ENCODE measurements around the gene CD82. TPM values are rescaled to one million over a fixed set of nuclear protein-coding genes. Genes with fewer than 3 reads are reported as not detected.

Gene CD82
- polyA plus RNA-seq, 1 donor from 2014 or later, result 544 TPM

GRCh38 chr11:44624761-44625221 lies 59.3 kb downstream of the CD82 start:
- H3K4me3 Mint-ChIP-seq, result no peak overlapping the region
- peaks cover 1% of the 10 kb centered on the region for H3K27me3 Mint-ChIP-seq
- peaks cover 7% of the 10 kb centered on the region for H3K36me3 Mint-ChIP-seq
- H3K4me1 Mint-ChIP-seq, result peaks cover 31 to 42% (median 32%) of the 10 kb centered on the region in 3 donors
- H3K9me3 Mint-ChIP-seq, result peaks cover 0 to 3% (median 0%) of the 10 kb centered on the region in 3 donors
- H3K27ac Mint-ChIP-seq, result peak overlapping the region in 2 of 3 donors; percentile 90 to 93

GRCh38 chr11:44625759-44626523 lies 60.5 kb downstream of the CD82 start:
- H3K27ac Mint-ChIP-seq, result peak overlapping the region; percentile 8 to 90 (median 70)
- peak overlapping the region in 1 of 4 donors; percentile 32 for H3K4me3 Mint-ChIP-seq
- peaks cover 25 to 38% (median 31%) of the 10 kb centered on the region in 3 donors for H3K4me1 Mint-ChIP-seq
- peaks cover 1% of the 10 kb centered on the region for H3K27me3 Mint-ChIP-seq
- H3K9me3 Mint-ChIP-seq, result peaks cover 0 to 3% (median 0%) of the 10 kb centered on the region in 3 donors
- peaks cover 8% of the 10 kb centered on the region for H3K36me3 Mint-ChIP-seq

- Mint-ChIP-seq H3K27ac (peak overlapping the region in 1 of 3 donors; percentile 70), H3K9me3 (peaks cover 0 to 3% (median 0%) of the 10 kb centered on the region in 3 donors), H3K4me3 (no peak overlapping the region), H3K36me3 (peaks cover 8% of the 10 kb centered on the region), H3K4me1 (peaks cover 20 to 33% (median 26%) of the 10 kb centered on the region in 3 donors), H3K27me3 (peaks cover 1% of the 10 kb centered on the region)
These were observed 61.2 kb downstream of the CD82 start for GRCh38 chr11:44626645-44627044.

- Mint-ChIP-seq H3K27me3 (peaks cover 1% of the 10 kb centered on the region), H3K4me1 (peaks cover 20 to 28% (median 24%) of the 10 kb centered on the region in 3 donors), H3K36me3 (peaks cover 8% of the 10 kb centered on the region), H3K4me3 (peak overlapping the region in 1 of 4 donors; percentile 3), H3K9me3 (peaks cover 0 to 3% (median 0%) of the 10 kb centered on the region in 3 donors), H3K27ac (no peak overlapping the region)
These were observed 61.8 kb downstream of the CD82 start for GRCh38 chr11:44627165-44627789.

GRCh38 chr11:44627911-44628729 lies 62.7 kb downstream of the CD82 start:
- H3K4me3 Mint-ChIP-seq, result no peak overlapping the region
- H3K9me3 Mint-ChIP-seq, result peaks cover 0 to 3% (median 0%) of the 10 kb centered on the region in 3 donors
- peaks cover 10% of the 10 kb centered on the region for H3K36me3 Mint-ChIP-seq
- H3K27ac Mint-ChIP-seq, result peak overlapping the region in 2 of 3 donors; percentile 26 to 40
- H3K4me1 Mint-ChIP-seq, result peaks cover 17 to 24% (median 19%) of the 10 kb centered on the region in 3 donors
- peaks cover 1% of the 10 kb centered on the region for H3K27me3 Mint-ChIP-seq

- peaks cover 0 to 3% (median 0%) of the 10 kb centered on the region in 3 donors for H3K9me3 Mint-ChIP-seq
- peaks cover 1% of the 10 kb centered on the region for H3K27me3 Mint-ChIP-seq
- H3K4me3 Mint-ChIP-seq, result no peak overlapping the region
- H3K27ac Mint-ChIP-seq, result peak overlapping the region in 2 of 3 donors; percentile 10 to 42
- H3K36me3 Mint-ChIP-seq, result peaks cover 10% of the 10 kb centered on the region
- H3K4me1 Mint-ChIP-seq, result peaks cover 11 to 17% (median 15%) of the 10 kb centered on the region in 3 donors
These were observed 63.6 kb downstream of the CD82 start for GRCh38 chr11:44628730-44629700.

- Mint-ChIP-seq H3K36me3 (peaks cover 9% of the 10 kb centered on the region), H3K4me3 (no peak overlapping the region), H3K27ac (peak overlapping the region in 1 of 3 donors; percentile 35)
These were observed 64.4 kb downstream of the CD82 start for GRCh38 chr11:44629732-44630345.

GRCh38 chr11:44630511-44631210 lies 65.2 kb downstream of the CD82 start:
- Mint-ChIP-seq H3K4me1 (peaks cover 4 to 9% (median 7%) of the 10 kb centered on the region in 3 donors), H3K4me3 (peak overlapping the region in 2 of 4 donors; percentile 40 to 58), H3K27me3 (peaks cover 1% of the 10 kb centered on the region), H3K9me3 (peaks cover 0 to 3% (median 0%) of the 10 kb centered on the region in 3 donors), H3K36me3 (peaks cover 8% of the 10 kb centered on the region), H3K27ac (peak overlapping the region in 1 of 3 donors; percentile 35)

More at GRCh38 chr11:44629732-44630345, 64.4 kb downstream of the CD82 start:
- peaks cover 1% of the 10 kb centered on the region for H3K27me3 Mint-ChIP-seq
- peaks cover 0 to 3% (median 0%) of the 10 kb centered on the region in 3 donors for H3K9me3 Mint-ChIP-seq
- H3K4me1 Mint-ChIP-seq, result peaks cover 8 to 14% (median 12%) of the 10 kb centered on the region in 3 donors

GRCh38 chr11:44631831-44632230 lies 66.4 kb downstream of the CD82 start:
- Mint-ChIP-seq H3K27me3 (peaks cover 6% of the 10 kb centered on the region), H3K36me3 (peaks cover 7% of the 10 kb centered on the region), H3K27ac (no peak overlapping the region), H3K9me3 (no peaks in the 10 kb centered on the region), H3K4me3 (peak overlapping the region in 1 of 4 donors; percentile 39), H3K4me1 (peaks cover 4 to 9% (median 5%) of the 10 kb centered on the region in 3 donors)

- H3K36me3 Mint-ChIP-seq, result peaks cover 7% of the 10 kb centered on the region
- H3K4me3 Mint-ChIP-seq, result no peak overlapping the region
- no peaks in the 10 kb centered on the region for H3K9me3 Mint-ChIP-seq
- H3K27ac Mint-ChIP-seq, result peak overlapping the region in 1 of 3 donors; percentile 16
- peaks cover 6% of the 10 kb centered on the region for H3K27me3 Mint-ChIP-seq
- H3K4me1 Mint-ChIP-seq, result peaks cover 4 to 9% (median 5%) of the 10 kb centered on the region in 3 donors
These were observed 67.1 kb downstream of the CD82 start for GRCh38 chr11:44632466-44633123.

- H3K27ac Mint-ChIP-seq, result no peak overlapping the region
- H3K4me3 Mint-ChIP-seq, result no peak overlapping the region
- peaks cover 4 to 7% (median 5%) of the 10 kb centered on the region in 3 donors for H3K4me1 Mint-ChIP-seq
- H3K27me3 Mint-ChIP-seq, result peaks cover 6% of the 10 kb centered on the region
- no peaks in the 10 kb centered on the region for H3K9me3 Mint-ChIP-seq
- H3K36me3 Mint-ChIP-seq, result peaks cover 7% of the 10 kb centered on the region
These were observed 68.2 kb downstream of the CD82 start for GRCh38 chr11:44633641-44634040.

All from IgD-negative memory B cell (primary cell).